ENCODE measurements around the gene CELF6.
A peak's percentile ranks its signal among the peaks of the same experiment; 100 is the strongest.

Gene CELF6

DNA sequence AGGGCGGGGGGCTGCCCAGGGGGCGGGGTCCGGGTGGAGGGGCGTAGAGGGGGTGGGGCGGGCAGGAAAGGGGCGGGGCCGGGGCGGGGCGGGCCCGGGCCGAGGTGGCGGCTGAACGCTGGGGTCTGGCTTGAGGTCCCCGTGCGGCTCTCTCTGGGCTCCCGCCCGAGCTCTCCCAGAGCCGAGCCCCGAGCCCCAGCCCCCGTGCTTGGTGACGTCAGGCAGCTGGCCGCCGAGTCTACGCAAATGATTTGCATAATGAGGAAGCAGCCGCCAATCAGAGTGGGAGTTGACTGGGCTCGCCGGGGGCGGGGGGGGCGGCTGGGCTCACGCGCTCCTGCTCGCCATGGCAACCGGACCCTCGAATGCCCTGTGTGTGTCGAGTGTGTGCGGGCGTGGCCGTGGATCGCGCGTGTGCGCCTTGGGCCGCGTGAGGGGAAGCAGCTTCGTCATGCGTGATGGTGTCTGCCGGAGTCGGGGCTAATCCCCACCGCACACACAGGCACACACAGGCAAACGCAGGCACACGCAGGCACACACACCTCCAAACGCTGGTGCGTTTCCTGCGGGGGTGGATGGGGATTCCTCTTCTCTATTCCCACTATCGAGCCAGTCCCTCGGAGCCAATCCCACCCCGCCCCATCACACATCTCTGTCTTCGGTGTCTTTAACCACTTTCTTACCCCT, at the start of gene CELF6:
Gene CELF6 (minus strand): TSS at position 173 of the 687 bp plus-strand sequence. CDS start 283 bp downstream, outside the sequence.
- peak; percentile 33 to 60 (median 40) for DNase-seq (ENCODE audit: low read depth in 3 of 3)

DNA sequence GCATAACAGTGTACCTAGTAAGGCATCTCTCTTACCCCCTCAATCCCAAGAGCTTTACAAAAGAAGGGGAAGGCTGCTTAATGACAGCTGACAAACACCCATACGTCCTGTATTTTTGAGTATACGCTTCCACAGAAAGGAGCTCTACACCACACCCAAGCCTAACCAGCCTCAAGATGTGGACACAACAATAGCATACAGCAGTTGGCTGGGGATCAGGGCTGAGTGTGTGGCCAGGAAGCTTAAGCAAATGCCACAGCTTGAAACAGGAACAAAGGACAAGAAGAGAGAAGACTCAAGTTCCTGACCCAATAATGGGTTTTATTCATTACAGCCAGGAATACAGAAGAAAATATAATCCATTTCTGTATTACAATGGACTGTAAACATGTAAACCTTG, 48.9 kb upstream of the CELF6 start:
- DNase-seq (ENCODE audit: low read depth in 3 of 3), result no peak

DNA sequence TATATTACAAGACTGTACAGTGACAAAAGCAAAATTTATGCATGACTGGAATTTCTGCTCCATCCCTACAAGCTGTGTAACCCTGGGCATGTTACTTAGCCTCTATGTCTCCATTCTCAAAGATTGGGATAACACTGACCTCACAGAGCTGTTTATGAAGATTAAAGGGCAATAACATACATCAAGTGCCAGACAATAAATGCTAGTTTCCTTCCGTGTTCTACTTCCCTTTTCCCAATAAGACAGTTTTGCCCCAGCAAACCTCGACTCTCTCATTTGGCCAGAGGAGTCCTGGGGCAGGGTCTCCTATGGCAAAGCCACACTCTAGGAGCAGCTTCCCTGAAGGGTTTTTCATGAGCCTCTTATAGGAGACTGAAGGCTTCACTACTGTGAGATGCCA, 48.4 kb upstream of the CELF6 start:
- no peak for DNase-seq (ENCODE audit: low read depth in 3 of 3)

DNA sequence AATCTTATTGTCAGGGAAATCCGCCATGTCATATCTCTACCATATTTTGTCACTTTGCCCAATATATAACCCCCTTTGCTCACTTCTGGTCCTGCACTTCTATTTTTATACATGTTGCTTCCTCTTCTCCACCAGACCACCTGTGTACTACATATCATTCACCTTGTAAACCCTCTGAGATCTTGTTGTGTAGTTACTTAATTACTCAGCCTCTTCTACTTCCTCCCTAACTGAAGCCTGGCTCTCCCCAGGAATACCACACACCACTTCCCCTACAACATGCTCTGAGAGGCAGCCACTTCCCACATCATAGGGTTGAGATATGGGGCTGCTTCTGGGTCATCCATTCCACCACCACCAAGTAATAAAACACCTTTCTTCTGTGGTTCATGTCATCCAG, 45.9 kb upstream of the CELF6 start:
- DNase-seq (ENCODE audit: low read depth in 3 of 3), result no peak

DNA sequence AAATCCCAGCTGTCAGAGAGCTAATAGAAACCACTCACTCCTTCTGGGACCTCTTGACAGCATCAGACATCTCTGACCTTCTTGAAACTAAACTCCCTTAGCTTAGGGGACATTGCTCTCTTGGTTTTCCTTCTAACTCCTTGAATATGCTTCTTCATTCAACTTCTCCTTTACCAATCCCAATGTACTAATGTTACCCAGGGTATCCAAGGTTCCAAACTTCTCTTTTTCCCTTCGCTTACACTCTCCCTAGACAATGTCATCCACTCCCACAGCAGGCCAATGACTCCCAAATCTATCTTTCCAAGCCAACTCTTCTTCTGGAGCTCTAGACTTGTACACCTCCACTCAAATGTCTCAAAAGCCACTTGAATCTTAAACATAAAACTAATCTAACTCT, 41.2 kb upstream of the CELF6 start:
- no peak for DNase-seq (ENCODE audit: low read depth in 3 of 3)

DNA sequence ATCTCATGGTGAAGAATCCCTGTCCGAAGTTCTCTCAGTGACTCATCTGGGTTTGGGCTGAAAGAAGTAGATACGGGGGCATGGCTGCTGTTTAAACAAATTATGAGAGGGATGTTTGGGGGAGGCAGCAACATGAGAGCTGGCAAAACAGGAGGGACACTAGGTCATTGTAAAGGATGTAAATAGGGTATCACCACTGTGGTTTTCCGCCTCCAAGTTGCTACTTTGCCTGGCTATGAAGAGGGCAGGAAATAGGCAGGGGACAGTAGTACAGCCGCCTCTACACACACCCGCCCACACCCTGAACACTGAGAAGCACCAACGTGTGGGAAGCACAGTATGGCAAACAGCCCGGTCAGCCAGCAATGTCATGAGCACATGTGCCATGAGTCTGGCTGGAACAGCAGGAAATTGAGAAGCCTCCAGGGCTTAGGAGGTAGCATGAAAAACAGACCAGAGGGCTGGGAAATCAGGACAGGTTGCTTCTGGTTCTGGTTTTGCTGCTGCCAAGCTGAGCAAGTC, 38.8 kb upstream of the CELF6 start:
- no peak for DNase-seq (ENCODE audit: low read depth in 3 of 3)

DNA sequence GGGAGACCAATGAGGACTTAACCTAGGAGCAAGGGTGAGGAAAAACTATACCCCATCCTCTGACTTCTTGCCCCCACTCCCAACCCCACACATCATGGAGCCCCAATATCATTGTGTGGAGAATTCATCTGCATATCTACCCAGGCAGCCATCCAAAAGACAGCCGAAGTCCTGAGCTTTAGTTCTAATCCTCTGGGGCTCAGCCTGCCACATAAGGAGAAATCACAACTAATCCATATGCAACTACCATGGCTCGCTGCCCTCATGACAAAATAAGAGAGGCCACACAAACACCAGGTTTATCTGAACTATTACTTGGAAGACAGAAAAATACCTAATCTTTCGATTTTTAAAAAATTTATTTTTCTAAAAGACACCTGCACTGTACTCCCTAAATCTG, 38.2 kb upstream of the CELF6 start:
- no peak for DNase-seq (ENCODE audit: low read depth in 3 of 3)

DNA sequence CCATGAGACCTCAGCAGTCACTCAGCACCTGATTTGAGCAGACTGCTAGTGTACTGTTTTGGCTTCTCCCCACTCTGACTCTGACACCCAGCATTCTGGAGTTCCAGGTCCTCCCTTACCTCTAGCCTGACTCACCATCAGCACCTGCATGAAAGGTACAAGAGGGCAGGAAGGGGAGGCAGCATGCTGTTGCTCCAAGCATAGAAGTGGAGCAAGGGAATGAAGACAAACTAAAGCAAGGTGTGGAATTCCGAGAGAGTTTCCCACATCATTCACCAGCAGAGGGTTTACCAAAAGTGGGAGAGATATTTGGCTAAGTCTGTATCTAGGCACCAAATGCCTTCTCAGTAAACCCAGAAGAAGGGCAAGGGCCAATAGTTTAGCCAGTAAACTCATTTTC, 34.5 kb upstream of the CELF6 start:
- DNase-seq (ENCODE audit: low read depth in 3 of 3), result no peak

DNA sequence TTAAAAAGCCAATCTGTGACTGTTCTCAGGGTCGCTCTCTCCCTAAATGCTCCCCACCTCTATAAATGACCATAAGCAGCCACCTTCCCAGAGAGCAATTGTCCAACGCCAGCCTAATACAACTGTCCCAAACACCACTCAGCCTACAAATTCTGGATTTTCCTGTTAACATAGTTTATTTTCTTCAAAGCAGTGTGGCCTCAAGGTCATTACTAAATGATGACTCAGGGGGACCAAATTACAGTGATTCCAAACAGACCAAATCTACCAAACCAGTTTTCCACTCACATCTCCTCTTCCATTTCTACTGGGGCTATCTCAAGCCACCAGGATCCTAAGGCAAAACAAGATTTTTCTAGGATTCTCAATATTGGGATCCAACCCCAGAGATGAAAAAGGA, 33.3 kb upstream of the CELF6 start:
- no peak for DNase-seq (ENCODE audit: low read depth in 3 of 3)

DNA sequence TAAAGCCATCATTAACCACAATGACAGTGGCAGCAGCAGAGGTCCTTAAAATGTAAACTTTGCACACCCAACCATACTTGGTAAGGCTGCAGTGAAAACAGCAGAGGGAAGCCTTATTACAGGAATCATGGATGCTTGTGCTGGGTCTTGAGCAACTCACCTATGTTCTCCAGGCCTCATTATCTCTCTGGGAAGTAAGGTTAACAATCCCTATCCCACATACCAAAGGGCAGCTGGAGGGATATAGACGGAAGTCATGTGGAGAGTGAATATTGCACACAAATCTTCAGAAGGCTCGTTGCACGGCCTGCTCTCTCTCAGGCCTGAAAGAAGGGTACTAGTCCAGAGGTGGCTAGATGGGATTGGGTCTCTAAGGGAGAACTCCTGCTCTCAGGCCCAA, 25.8 kb upstream of the CELF6 start:
- no peak for DNase-seq (ENCODE audit: low read depth in 3 of 3)

DNA sequence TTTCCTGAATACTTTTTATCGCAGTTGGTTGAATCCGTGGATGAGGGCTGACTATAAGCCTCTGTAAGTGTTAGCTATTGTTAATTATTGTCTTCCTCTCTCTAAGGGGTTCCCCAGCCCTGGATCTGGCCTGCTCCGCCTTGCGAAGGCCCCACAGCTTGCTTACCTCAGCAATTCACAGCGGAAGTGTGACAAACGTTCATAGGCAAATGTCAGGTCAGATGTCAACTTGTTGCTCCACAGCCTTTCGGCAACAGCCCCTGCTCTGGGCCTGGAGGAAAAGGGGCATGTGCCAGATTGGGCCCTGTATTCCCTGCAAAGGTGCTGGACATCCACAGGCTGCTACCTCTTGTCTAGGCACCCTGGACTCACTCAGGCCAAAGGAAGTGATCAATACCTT, 25.3 kb upstream of the CELF6 start:
- DNase-seq (ENCODE audit: low read depth in 3 of 3), result no peak

DNA sequence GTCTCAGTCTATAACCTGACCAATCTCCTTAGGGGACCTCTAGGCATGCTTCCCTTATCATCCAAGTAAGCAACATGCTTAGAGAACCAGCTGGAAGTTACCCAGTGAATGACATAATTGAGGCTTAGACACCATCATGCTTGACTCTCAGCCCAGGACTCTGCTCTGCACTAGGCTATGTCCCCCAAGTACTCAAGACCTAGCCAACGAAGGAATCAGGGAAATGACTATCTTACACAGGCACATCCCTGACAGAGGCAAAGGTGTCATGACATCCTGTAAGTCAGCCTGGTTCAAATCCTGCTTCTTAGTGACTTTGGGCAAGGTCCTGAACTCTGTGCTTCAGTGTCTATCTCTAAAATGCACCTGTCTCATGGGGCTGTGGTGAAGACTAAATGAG, 24.6 kb upstream of the CELF6 start:
- DNase-seq (ENCODE audit: low read depth in 3 of 3), result no peak

DNA sequence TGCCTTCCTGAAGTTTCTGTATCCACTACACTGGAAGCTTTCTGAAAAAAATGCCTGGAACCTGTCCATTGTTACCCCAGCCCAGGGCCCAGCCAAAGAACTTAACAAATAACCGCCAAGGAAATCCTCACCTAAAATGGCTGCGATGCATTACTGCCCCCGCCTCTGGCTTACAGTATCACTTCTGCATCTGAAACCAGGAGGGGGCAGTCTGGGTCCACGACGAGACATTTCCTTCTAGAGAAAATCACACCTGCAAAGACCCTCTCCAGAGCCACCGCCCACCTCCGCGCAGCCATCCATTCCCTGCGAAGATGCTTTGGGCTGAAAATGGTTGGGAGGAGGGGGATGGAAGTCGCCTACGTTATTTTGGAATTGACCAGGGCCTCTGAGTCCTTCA, 22.4 kb upstream of the CELF6 start:
- DNase-seq (ENCODE audit: low read depth in 3 of 3), result peak in 2 of 3 donors; percentile 8 to 11

DNA sequence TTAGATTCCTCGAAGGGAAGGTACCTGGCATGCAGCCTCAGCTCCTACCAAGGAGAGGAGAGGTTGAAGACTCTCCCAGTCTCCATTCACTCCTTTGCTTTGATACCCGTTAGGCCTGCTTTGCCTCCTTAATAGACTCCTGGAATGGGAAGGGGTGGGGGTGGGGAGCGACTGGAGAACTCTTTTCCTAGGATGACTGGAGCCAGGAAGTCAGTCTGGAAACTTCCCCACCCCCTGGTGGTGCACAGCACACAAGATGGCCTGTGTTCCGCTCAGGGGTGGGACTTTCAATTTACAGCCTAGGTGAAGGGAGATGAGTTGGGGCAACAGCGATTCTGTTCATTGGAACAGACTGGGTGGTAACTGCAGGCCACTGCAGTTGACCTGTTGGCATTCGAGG, 21.4 kb upstream of the CELF6 start:
- DNase-seq (ENCODE audit: low read depth in 3 of 3), result no peak

DNA sequence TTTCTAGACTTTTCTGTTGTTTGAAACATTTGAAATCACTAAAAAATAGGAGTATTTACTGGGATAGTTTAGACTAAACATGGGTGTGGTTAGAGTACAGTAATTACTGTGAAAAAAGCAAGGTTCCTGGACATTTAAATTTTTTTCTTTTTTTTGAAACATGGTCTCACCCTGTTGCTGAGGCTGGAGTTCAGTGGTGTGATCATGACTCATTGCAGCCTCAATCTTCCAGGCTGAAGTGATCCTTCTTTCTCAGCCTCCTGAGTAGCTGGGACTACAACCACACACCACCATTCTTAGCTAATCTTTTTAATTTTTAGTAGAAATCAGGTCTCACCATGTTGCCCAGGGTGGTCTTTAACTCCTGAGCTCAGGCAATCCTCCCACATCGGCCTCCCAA, 20.4 kb upstream of the CELF6 start:
- no peak for DNase-seq (ENCODE audit: low read depth in 3 of 3)

DNA sequence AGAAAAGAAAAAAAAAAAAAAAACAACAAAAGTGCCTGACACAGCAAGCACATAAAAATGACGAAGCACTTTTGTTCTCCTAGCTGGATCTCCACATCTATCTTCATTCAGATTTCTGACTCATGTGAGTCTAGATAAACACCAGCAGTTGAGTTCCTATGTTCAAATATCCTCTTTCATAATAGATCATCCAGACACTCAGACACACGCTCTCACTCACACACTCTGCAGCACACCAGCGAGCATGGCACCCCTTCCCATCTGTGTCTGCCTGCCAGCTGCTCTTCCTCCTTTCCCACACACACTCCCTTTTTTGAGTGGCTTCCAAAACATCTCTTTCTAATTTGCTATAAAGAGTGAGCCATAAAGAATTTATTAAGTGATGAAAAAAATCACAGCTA, 19.8 kb upstream of the CELF6 start:
- DNase-seq (ENCODE audit: low read depth in 3 of 3), result no peak

DNA sequence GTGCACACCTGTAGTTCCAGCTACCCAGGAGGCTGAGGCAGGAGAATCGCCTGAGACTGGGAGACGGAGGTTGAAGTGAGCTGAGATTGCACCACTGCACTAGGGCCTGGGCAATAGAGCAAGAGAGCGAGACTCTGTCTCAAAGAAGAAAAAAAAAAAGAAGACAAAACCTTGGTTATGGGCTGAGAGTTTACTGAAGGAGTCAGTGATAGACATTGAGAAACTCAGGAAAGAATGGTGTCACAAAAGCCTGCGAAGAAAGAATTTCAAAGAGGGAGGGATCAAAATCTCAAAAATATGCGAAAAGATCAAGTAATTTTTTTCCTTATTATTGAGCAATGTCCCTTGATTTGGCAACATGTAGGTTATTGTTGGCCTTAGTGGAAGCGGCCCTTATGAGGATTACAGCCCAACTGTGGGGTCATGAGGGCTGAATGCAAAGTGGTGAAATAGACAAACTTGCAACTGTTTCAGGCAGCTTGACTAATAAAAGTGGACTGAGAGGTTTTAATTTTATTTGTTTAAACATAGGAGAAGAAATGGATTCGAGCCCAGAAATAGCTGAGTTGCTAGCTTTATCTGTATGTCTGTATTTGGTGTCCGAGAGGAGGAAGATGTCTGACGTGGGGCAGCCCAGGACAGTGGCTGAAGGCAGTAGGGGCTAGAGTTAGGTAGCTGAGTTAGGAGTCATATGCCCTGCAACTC, 18.8 kb upstream of the CELF6 start:
- no peak for DNase-seq (ENCODE audit: low read depth in 3 of 3)

DNA sequence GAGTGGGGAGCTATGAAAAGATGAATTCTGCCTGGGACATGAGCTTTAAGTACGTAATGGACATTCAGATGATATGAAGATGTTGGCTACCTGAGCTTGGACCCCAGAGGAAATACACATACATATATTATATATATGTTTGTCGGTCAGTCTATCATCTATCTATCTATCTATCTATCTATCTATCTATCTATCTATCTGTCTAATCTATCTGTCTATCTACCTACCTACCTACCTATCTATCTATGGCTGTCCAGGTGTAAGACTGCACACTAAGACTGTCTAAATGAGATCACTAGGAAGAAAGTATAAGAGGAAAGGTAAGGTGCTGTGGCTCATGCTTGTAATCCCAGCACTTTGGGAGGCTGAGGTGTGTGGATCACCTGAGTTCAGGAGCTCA, 18.2 kb upstream of the CELF6 start:
- no peak for DNase-seq (ENCODE audit: low read depth in 3 of 3)

DNA sequence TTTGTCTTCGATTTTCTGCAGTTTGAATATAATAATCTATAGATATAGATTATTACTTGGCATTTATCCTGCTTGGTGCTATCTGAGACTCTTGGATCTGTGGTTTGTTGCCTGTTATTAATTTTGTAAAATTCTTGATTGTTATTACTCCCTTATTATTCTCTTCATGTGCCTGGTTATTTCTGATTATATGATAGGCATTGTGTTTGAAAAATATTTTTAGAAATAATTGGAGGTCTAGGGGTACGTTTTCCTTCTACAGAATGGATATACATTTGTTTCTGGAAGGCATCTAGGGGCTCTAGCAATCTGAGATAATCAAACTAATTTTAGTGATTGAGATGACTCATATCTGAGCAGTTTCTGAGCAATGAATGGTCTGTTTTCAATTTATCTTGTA, 14.9 kb upstream of the CELF6 start:
- DNase-seq (ENCODE audit: low read depth in 3 of 3), result no peak

DNA sequence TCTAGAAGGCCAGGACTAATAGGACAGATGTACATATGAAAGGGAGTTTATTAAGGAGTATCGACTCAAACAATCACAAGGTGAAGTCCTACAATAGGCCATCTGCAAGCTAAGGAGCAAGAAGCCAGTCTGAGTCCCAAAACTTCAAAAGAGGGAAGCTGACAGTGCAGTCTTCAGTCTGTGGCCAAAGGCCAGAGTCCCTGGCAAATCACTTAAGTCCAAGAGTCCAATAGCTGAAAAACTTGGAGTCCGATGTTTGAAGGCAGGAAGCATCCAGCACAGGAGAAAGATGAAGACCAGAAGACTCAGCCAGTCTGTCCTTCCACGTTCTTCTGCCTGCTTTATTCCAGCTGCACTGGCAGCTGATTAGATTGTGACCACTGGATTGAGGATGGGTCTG, 11.1 kb upstream of the CELF6 start:
- DNase-seq (ENCODE audit: low read depth in 3 of 3), result no peak

DNA sequence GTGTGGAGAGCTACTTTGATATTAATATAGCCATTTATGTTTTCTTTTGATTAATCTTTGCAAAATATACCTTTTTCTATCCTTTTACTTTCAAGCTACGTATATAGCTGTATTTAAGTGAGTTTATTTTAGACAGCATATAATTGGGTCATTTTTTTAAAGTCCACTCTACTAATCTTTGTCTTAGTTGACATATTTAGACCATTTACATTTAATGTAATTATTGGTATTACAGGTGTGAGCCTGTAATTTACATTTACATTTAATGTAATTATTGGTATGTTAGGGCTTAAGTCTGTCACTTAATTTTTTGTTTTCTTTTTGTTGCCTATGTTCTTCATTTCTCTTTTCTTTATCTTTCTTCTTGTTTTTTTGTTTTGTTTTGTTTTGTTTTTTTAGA, 3.8 kb upstream of the CELF6 start:
- no peak for DNase-seq (ENCODE audit: low read depth in 3 of 3)

DNA sequence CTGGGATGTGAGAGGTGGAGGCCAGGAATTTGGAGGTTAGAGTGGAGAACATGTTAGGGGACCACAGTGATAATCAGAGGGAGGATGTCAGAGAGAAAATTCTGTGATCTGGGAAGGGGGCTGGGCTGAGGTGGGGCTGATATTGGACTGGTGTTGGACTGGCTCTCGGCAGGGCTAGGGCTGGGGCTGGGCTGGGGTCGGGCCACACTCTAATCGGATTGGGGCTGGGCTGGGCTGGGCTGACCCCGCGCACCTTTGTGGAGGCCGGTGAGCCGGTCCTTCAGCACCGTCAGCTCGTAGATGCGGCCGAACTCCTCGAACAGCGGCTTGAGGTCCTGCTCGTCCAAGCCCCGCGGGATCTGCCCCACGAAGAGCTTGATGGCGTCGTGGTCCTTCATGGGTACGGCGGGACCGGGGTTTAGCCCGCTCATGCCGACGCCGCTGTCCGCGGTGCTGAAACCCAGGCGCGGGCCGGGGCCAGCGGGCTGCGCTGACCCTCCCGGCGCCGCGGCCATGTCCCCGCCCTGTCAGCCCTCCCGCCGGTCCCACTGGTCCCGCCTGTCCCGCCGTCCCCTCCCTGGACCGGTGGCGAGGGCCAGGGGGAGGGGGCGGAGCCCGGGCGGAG, 485 bp downstream of the CELF6 start:
- DNase-seq (ENCODE audit: low read depth in 3 of 3), result peak in 2 of 3 donors; percentile 20 to 36

DNA sequence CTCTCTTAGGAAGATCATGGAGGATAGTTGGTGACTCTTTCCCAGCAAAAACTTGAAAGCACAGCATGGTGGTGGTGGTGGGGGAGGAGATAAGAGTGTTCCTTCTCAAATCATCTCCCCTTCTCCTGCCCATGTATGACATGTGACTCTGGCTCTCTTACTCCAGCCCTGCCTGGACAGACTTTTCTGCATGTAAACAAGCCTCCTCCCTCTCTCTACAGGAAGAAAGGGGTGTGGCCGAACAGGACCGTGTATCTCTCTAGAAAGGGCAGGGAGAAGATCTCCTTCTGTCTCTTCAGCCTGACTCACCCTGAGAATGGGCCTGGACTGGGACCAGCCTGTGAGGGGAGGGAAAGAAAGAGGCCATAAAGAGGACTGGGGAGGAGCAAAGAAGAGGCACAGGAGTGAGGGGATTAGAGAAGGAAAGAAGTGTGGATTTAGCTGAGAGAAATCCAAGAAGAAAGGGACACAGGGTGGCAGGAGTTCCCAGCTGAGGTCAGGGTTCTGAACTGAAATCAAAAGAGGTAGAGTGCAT, 1.5 kb downstream of the CELF6 start:
- DNase-seq (ENCODE audit: low read depth in 3 of 3), result no peak

Data from stimulated activated CD4-positive, alpha-beta T cell treated with anti-CD3 and anti-CD28 coated beads, TNF-alpha, amount 100 ng/mL, for 48 hours (primary cell).